ACC112 (cell line): ENCODE results near the gene MFSD6L.

Experiments used
- H2AFZ ChIP-seq: fragments of 200-600 bp; sonication (generic); one replicate; pipeline ENCODE4 v1.6.0; 2017; ENCODE audit warnings: antibody characterized with exemption, low read length; ENCODE audit not compliant: unreplicated experiment
- H3K27ac ChIP-seq: fragments of 200-600 bp; sonication (generic); 2 replicates; pipeline ENCODE4 v1.5.1; 2014; ENCODE audit warnings: low read depth, mild to moderate bottlenecking, antibody characterized with exemption, low read length, moderate library complexity
- H3K27me3 ChIP-seq: fragments of 200-600 bp; sonication (generic); 2 replicates; pipeline ENCODE4 v1.6.1; 2014; ENCODE audit warnings: mild to moderate bottlenecking, antibody characterized with exemption, low read length, moderate library complexity, mixed read lengths; ENCODE audit not compliant: insufficient read depth
- H3K36me3 ChIP-seq: fragments of 200-600 bp; sonication (generic); 2 replicates; pipeline ENCODE4 v1.6.1; 2016; ENCODE audit warnings: mild to moderate bottlenecking, antibody characterized with exemption, low read length, moderate library complexity, mixed read lengths; ENCODE audit not compliant: insufficient read depth
- H3K4me1 ChIP-seq: fragments of 200-600 bp; sonication (generic); one replicate; pipeline ENCODE4 v1.6.1; 2016; ENCODE audit warnings: low read length, mixed read lengths; ENCODE audit not compliant: insufficient read depth, unreplicated experiment, control insufficient read depth
- H3K4me3 ChIP-seq: fragments of 200-600 bp; sonication (generic); 2 replicates; pipeline ENCODE4 v1.5.1; 2014; ENCODE audit warnings: mild to moderate bottlenecking, low read depth, low read length
- H3K79me2 ChIP-seq: fragments of 200-600 bp; sonication (generic); one replicate; pipeline ENCODE4 v1.6.0; 2016; ENCODE audit warnings: low read length; ENCODE audit not compliant: control insufficient read depth, unreplicated experiment, insufficient read depth

Gene MFSD6L

DNA sequence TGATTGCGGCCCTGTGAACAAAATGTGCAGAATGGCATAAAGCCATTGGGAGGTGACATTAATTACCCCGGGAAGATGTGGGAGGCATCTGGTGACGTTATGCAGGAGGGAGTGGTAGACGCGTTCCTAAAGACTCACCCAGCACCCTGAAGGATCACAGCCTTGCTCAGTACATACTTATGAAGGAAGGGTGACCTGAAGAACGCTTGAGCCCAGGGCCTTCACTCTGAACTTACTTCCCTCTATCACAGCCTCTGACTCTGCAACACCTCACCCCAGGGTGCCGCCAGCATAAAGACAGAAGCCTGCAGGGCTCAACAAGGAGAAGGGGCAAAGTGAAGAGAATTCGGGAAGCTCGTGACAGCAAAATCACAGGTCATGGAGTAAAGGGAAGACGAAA is 9.4 kb downstream of the MFSD6L start:
- Histone ChIP-seq H3K4me3 (no peak overlapping the region), H3K4me1 (no peaks in the 10 kb centered on the region), H2AFZ (no peak overlapping the region), H3K27ac (no peak overlapping the region), H3K27me3 (peaks cover 23% of the 10 kb centered on the region; the same call in 1 of the 2 replicates), H3K36me3 (no peaks in the 10 kb centered on the region), H3K79me2 (no peaks in the 10 kb centered on the region)

DNA sequence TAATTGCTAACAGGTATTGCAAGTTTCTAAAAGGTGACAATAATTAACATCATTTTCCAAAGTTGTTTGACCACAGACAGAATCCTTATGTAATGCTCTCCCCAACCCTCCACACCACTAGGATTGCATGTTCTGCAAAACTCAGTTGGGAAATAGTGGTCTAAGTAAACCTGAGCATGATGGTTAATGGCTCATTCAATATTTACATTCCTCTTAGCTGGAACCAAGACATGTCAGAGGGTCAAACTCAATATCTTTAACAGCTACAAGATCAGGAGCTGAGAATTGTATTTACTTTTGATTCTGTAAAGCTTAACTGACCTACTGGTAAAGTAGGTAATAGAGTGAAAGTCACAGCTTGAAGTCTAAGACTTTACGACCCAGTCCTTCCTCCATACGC is 10.2 kb downstream of the MFSD6L start:
- no peaks in the 10 kb centered on the region for H3K36me3 ChIP-seq
- no peak overlapping the region for H2AFZ ChIP-seq
- H3K27me3 ChIP-seq = peaks cover 23% of the 10 kb centered on the region; the same call in 1 of the 2 replicates
- H3K79me2 ChIP-seq = no peaks in the 10 kb centered on the region
- H3K27ac ChIP-seq = no peak overlapping the region
- H3K4me3 ChIP-seq = no peak overlapping the region
- no peaks in the 10 kb centered on the region for H3K4me1 ChIP-seq

DNA sequence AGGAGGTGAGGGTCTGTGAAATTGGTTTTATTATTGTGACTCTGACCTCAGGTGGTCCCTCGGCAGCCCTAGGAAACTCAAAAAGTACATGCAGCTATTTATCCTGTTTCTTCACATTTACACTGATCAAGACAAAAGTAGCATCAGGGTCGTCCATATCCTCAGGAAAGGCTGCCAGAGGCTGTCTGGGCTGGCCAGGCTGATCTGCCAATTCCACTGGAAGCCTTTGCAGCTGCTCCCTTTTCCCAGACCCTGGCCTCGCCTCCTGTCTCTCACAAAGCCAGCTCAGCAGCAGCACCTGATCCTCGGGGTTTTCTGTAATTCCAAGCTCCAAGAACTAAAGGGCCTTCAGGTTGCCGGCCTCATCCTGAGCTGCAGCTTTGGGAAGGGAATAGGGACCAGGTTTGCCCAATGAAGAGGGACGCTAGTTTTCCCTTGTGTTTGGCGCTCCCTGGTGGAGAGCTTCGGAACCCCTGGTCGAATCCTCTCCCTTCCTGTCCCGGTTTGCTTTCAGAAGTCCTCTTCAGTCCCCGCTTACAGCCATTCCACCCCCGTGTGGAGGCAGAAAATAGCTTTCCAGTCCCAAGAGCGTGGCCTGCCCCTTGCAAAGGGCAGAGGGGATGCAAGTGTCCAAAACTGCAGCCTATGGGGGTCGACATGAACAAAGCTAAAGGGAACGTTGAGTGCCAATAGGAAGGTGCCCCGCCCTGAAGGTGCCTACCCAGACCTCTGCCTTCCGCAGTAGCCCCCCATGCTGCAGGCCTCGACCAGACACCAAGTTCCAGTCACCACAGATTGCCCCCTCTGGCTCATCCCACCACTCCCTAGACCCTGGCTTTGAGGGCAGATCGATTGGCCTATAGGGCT is 13.4 kb downstream of the MFSD6L start:
- Histone ChIP-seq H3K79me2 (no peaks in the 10 kb centered on the region), H3K27ac (no peak overlapping the region), H3K4me1 (no peaks in the 10 kb centered on the region), H2AFZ (no peak overlapping the region), H3K27me3 (peaks cover 23% of the 10 kb centered on the region; the same call in 1 of the 2 replicates), H3K36me3 (no peaks in the 10 kb centered on the region), H3K4me3 (no peak overlapping the region)

DNA sequence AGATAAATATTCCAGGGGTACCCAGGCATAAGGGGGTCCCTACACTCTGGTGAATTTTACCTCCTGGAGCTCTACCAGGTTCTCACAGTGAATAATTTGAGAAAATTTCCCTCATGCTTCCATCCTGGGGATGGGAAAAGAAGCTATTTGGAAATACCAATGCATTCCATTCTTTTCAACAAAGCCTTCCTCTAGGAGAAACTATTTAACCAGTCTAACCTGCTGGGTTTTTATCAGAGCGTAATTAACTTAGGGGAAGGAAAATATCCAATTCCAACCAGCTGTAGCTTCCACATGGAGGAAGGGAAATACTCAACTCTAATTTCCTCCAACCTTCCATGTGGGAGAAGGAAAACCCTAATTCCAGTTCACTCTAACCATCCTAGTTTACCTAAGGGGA is 17.0 kb downstream of the MFSD6L start:
- Histone ChIP-seq H3K79me2 (no peaks in the 10 kb centered on the region), H3K27me3 (no peaks in the 10 kb centered on the region), H2AFZ (no peak overlapping the region), H3K4me3 (no peak overlapping the region), H3K27ac (no peak overlapping the region), H3K4me1 (peaks cover 5% of the 10 kb centered on the region), H3K36me3 (no peaks in the 10 kb centered on the region)

DNA sequence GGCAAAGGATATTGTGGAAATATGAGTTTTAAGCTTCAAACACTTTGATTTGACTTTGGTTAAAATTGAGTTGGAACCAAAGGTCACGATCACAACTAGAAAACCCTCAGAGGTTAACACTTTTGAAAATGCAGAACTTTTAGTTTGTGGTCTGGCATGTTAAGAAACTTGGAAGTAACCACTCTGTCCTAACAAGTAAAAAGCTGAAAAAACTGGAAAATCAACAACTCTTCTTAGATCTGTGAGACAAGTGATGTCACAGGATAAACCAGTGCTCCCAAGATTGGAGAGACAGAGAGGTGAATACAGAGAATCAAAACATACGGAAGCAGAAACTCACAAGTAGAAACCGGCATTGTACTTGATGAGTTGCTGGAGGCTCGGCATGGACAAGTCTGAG is 17.4 kb downstream of the MFSD6L start:
- H3K4me1 ChIP-seq = peaks cover 5% of the 10 kb centered on the region
- H3K79me2 ChIP-seq = no peaks in the 10 kb centered on the region
- H3K4me3 ChIP-seq = no peak overlapping the region
- no peak overlapping the region for H2AFZ ChIP-seq
- H3K36me3 ChIP-seq = no peaks in the 10 kb centered on the region
- no peak overlapping the region for H3K27ac ChIP-seq
- H3K27me3 ChIP-seq = no peaks in the 10 kb centered on the region

DNA sequence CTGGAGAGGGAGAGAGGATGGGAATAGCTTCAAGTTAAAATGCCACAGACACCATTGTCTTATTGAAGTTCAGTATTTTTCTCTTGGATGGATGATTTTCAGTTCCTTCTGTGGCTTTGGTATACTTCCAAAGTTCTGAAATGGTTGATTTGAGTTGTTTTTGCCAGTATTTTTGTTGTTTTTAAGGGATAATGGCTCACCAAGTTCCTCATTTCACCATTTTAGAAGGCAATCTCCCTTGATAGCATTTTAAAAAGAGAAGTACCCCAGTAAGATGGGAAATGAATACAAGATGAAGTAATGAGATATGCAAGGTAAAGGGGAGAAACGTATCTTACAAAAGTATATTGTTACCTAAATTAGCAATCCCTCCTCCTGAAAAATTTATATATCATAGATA is 22.3 kb downstream of the MFSD6L start:
- Histone ChIP-seq H3K27ac (no peak overlapping the region), H3K4me3 (no peak overlapping the region), H3K27me3 (peaks cover 3% of the 10 kb centered on the region; the same call in 1 of the 2 replicates), H3K4me1 (peaks cover 5% of the 10 kb centered on the region), H3K36me3 (no peaks in the 10 kb centered on the region), H3K79me2 (no peaks in the 10 kb centered on the region), H2AFZ (no peak overlapping the region)

DNA sequence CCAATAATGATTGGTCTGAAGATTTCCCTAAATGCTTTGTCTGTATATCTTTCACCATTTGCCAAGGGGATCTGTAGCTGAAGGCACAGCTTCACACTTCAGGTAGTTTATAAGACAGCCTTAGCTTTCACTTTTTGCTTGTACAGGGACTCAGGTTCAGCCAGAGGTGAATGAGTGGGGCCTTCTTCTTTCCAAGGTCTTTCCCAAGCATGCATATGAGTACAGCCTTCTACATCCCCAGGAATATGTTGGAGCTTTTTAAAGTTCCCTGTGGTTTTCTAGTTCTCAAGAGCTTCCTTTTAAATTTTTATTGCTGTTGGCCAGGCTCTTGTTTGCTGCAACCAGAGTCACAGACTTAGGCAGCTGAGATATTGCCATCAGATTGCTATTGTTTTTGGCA is 22.9 kb downstream of the MFSD6L start:
- H2AFZ ChIP-seq = no peak overlapping the region
- no peak overlapping the region for H3K4me3 ChIP-seq
- H3K27me3 ChIP-seq = peaks cover 3% of the 10 kb centered on the region; the same call in 1 of the 2 replicates
- H3K4me1 ChIP-seq = peaks cover 5% of the 10 kb centered on the region
- H3K79me2 ChIP-seq = no peaks in the 10 kb centered on the region
- no peaks in the 10 kb centered on the region for H3K36me3 ChIP-seq
- no peak overlapping the region for H3K27ac ChIP-seq

DNA sequence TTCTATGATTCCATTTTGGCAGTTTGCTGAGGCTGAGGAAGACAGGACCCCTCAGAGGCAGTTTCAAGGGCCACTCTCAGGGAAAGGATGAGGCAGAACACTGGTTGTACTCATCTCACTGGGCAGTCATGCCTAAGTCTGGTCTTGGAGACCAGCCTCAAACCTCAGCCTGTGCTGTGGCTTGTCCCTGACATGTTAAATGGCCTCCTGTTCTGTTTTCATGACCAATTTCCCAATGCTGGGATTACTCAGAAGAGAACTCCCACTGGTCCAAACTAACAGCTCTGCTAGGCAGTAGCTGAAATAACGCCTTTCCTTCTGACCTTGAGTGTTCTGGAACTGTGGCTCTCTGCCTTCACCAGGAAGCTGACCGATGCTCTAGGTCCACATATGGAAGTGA is 32.4 kb downstream of the MFSD6L start:
- no peaks in the 10 kb centered on the region for H3K79me2 ChIP-seq
- no peaks in the 10 kb centered on the region for H3K4me1 ChIP-seq
- H2AFZ ChIP-seq = no peak overlapping the region
- H3K4me3 ChIP-seq = no peak overlapping the region
- peaks cover 38% of the 10 kb centered on the region for H3K27me3 ChIP-seq
- H3K27ac ChIP-seq = no peak overlapping the region
- H3K36me3 ChIP-seq = no peaks in the 10 kb centered on the region

DNA sequence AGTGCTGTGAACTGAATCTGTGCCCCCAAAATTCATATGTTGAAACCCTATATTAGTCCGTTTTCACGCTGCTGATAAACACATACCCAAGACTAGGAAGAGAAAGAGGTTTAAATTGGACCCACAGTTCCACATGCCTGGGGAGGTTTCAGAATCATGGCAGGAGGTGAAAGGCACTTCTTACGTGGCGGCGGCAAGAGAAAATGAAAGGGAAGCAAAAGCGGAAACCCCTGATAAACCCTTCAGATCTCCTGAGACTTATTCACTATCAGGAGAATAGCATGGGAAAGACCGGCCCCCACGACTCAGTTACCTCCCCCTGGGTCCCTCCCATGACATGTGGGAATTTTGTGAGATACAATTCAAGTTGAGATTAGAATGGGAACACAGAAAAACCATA is 37.2 kb downstream of the MFSD6L start:
- peaks cover 51% of the 10 kb centered on the region for H3K27me3 ChIP-seq
- no peak overlapping the region for H3K4me3 ChIP-seq
- H2AFZ ChIP-seq = no peak overlapping the region
- H3K79me2 ChIP-seq = no peaks in the 10 kb centered on the region
- no peaks in the 10 kb centered on the region for H3K36me3 ChIP-seq
- no peak overlapping the region for H3K27ac ChIP-seq
- no peaks in the 10 kb centered on the region for H3K4me1 ChIP-seq

DNA sequence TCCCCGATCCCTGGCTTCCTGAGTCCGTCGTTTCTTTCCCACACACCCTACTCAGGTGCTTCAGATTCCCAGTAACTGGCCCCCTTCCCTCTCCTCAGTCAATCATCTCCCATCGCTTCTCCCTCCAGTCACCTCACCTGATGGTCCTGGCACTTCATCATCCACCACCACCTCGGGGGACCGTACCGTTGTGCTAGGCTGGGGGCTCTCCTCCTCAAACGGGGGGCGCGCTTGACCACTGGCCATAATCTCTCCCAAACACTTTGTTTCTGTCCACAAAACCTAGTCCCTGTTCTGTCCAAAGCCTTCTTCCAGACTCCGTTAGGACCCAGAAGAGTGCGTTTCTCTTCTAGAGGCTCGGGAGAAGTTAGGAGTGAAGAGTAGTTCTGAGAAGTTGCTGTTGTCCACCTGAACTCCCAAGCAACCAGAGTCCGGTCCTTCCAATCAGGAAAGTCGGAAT is 41.0 kb downstream of the MFSD6L start, which contains the start of gene SPDYE4:
SPDYE4 (minus strand) TSS at position 410 of the 460 bp plus-strand sequence; CDS start at position 246, 164 bp downstream.
- Histone ChIP-seq H3K4me3 (no peak within 1 kb of the TSS), H3K27ac (no peak within 1 kb of the TSS), H2AFZ (no peak within 1 kb of the TSS), H3K4me1 (no peaks in the 10 kb centered on the region), H3K79me2 (no peaks in the 10 kb centered on the region), H3K36me3 (no peaks in the 10 kb centered on the region), H3K27me3 (peaks cover 77% of the 10 kb centered on the region)

DNA sequence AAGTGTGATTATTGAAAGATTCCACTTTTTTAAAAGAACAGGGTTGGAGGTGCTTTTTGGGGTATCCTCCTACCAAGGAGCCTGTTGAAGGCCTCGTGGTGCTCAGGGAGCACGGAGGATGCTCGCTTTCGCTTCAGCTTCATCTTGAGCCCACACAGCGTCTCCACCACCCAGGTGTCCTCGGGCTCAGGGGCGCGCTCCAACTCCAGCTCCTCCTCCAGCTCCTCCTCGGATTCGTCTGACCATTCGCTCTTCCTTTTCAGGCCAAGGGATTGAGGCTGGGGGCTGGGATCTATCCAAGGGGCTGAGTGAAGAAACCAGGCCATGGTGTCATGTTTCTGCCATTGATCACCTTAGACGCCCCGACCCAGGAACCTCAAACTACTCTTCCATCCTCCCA is 42.0 kb downstream of the MFSD6L start:
- H3K36me3 ChIP-seq = no peaks in the 10 kb centered on the region
- no peak overlapping the region for H3K4me3 ChIP-seq
- peaks cover 75% of the 10 kb centered on the region for H3K27me3 ChIP-seq
- no peaks in the 10 kb centered on the region for H3K79me2 ChIP-seq
- no peak overlapping the region for H3K27ac ChIP-seq
- no peaks in the 10 kb centered on the region for H3K4me1 ChIP-seq
- no peak overlapping the region for H2AFZ ChIP-seq
